Measurements from ENCODE around the gene P4HTM.
A peak's percentile ranks its signal among the peaks of the same experiment; 100 is the strongest.

Gene P4HTM, protein sequence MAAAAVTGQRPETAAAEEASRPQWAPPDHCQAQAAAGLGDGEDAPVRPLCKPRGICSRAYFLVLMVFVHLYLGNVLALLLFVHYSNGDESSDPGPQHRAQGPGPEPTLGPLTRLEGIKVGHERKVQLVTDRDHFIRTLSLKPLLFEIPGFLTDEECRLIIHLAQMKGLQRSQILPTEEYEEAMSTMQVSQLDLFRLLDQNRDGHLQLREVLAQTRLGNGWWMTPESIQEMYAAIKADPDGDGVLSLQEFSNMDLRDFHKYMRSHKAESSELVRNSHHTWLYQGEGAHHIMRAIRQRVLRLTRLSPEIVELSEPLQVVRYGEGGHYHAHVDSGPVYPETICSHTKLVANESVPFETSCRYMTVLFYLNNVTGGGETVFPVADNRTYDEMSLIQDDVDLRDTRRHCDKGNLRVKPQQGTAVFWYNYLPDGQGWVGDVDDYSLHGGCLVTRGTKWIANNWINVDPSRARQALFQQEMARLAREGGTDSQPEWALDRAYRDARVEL

DNA sequence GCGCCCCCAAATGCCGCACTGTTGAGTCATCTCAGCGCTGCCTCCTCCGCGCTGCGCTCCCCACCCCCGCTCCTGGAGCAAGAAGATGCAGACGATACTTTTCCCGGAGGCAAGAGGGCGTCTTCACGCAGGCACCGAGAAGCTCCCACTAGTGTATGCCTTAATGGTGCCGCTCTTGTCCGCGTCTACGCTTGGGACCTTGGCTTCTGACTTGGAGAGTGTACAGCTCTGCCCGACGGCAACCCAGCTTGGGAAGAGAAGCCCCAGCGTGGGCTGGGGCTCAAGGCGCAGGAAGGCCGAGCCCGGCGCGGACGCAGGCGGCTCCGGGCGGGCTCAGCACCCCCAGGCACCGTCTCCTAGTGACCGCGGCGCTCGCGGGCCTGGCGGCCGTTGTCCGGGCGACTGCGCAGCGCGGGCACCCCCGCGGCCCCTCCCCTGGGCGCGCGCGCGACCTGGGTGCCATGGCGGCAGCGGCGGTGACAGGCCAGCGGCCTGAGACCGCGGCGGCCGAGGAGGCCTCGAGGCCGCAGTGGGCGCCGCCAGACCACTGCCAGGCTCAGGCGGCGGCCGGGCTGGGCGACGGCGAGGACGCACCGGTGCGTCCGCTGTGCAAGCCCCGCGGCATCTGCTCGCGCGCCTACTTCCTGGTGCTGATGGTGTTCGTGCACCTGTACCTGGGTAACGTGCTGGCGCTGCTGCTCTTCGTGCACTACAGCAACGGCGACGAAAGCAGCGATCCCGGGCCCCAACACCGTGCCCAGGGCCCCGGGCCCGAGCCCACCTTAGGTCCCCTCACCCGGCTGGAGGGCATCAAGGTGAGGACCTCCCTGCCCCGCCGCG lies at the start of gene P4HTM:
TSS of gene P4HTM (plus strand) at position 446 of the 840 bp plus-strand sequence. CDS start at position 462, 16 bp downstream.
- H3K4me3 ChIP-seq (replicated peaks in 1 of 2; ENCODE audit: low read depth in 2 of 2, low read length in 2 of 2), result peak within 1 kb of the TSS; percentile 68 to 84
- TF ChIP-seq, protein P1, sequence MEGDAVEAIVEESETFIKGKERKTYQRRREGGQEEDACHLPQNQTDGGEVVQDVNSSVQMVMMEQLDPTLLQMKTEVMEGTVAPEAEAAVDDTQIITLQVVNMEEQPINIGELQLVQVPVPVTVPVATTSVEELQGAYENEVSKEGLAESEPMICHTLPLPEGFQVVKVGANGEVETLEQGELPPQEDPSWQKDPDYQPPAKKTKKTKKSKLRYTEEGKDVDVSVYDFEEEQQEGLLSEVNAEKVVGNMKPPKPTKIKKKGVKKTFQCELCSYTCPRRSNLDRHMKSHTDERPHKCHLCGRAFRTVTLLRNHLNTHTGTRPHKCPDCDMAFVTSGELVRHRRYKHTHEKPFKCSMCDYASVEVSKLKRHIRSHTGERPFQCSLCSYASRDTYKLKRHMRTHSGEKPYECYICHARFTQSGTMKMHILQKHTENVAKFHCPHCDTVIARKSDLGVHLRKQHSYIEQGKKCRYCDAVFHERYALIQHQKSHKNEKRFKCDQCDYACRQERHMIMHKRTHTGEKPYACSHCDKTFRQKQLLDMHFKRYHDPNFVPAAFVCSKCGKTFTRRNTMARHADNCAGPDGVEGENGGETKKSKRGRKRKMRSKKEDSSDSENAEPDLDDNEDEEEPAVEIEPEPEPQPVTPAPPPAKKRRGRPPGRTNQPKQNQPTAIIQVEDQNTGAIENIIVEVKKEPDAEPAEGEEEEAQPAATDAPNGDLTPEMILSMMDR (IDR thresholded peaks at IDR 0.05; ENCODE audit: low read depth, low read length), result peak; percentile 57

DNA sequence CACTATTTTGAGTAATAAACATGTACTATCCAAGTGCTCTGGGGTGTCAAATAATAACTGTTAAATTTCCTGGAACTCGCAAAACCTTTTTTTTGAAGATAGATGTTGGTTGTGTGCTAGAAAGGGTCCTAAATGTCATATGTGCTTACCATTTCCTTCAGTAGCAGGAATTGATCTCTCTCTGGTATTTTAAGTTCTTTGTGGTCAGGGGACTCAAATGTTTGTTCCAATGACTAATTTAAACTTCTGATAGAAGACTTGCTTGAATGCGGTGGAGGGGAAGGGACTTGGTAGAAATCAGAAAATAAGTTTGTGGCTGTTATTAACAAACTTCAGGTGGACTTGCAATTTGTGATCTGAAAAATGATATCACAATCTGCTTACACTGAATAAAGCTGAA lies 44.6 kb upstream of the P4HTM start:
- no peak for DNase-seq (ENCODE audit: low read depth in 2 of 2)
- H3K4me3 ChIP-seq (replicated peaks in 1 of 2; ENCODE audit: low read depth in 2 of 2, low read length in 2 of 2), result no peak overlapping the region

More for the DNA sequence above, at the start of gene P4HTM:
- peak; percentile 92 to 96 for DNase-seq (ENCODE audit: low read depth in 2 of 2)

GRCh38 chr3:48945891-48946549 lies 44.0 kb upstream of the P4HTM start:
- TF ChIP-seq, protein P1 (IDR thresholded peaks at IDR 0.05; ENCODE audit: low read depth, low read length), result no peak
- H3K4me3 ChIP-seq (replicated peaks in 1 of 2; ENCODE audit: low read depth in 2 of 2, low read length in 2 of 2), result no peak overlapping the region
- DNase-seq (ENCODE audit: low read depth in 2 of 2), result no peak

More for the DNA sequence above, 44.6 kb upstream of the P4HTM start:
- TF ChIP-seq, protein P1 (IDR thresholded peaks at IDR 0.05; ENCODE audit: low read depth, low read length), result no peak

DNA sequence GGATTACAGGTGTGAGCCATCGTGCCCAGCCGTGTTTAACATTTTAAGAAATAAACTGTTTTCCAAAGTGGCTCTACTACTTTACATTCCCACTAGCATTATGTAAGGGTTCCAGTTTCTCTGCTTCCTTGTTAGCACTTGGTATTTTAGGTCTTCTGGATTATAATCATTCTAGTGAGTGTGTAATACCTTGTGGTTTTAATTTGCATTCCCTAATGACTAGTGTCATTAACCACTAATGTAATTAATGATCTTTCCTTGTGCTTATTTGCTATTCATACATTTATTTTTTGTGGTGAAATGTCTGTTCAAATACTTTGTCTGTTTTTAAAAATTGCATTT lies 40.7 kb upstream of the P4HTM start:
- H3K4me3 ChIP-seq (replicated peaks in 1 of 2; ENCODE audit: low read depth in 2 of 2, low read length in 2 of 2), result no peak overlapping the region
- no peak for DNase-seq (ENCODE audit: low read depth in 2 of 2)
- TF ChIP-seq, protein P1 (IDR thresholded peaks at IDR 0.05; ENCODE audit: low read depth, low read length), result no peak

DNA sequence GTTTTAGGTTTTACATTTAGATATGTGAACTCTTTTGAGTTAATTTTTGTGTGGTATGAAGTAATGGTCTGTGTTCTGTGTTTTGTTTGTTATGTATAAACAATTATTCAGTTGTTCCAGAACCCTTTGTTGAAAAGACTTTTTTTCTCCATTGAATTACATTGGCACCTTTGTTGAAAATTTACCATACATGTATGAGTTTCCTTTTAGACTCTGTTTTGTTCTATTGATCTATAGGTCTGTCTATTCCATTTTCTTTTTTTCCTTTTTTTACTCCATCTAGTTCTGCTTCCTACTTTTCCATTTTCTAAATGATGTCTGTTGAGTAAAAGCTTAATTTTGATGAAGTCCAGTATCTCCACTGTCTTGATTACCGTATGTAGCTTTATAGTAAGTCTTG lies 40.0 kb upstream of the P4HTM start:
- no peak overlapping the region for H3K4me3 ChIP-seq (replicated peaks in 1 of 2; ENCODE audit: low read depth in 2 of 2, low read length in 2 of 2)
- TF ChIP-seq, protein P1 (IDR thresholded peaks at IDR 0.05; ENCODE audit: low read depth, low read length), result no peak
- no peak for DNase-seq (ENCODE audit: low read depth in 2 of 2)

- no peak for DNase-seq (ENCODE audit: low read depth in 2 of 2)
- TF ChIP-seq, protein P1 (IDR thresholded peaks at IDR 0.05; ENCODE audit: low read depth, low read length), result no peak
- H3K4me3 ChIP-seq (replicated peaks in 1 of 2; ENCODE audit: low read depth in 2 of 2, low read length in 2 of 2), result no peak overlapping the region
These were observed 38.3 kb upstream of the P4HTM start for GRCh38 chr3:48951764-48952163.
